K562 treated with DMSO at 1 percent for 24 hours (cell line): ENCODE data around the gene GPC5. TPM values are rescaled to one million over a fixed set of nuclear protein-coding genes. Genes with fewer than 3 reads are reported as not detected.

ENCODE experiments used
- total RNA-seq: library from RNA; unstranded; fragments of 300-600 nt; gene quantifications from 2 replicates; pipeline ENCODE4 v1.2.3, GENCODE V29; 2022; ENCODE audit warnings: low read depth; ENCODE audit not compliant: insufficient read depth

GPC5 gene
- 0.19 TPM in 1 of 2 replicates, not detected in the other for total RNA-seq

DNA sequence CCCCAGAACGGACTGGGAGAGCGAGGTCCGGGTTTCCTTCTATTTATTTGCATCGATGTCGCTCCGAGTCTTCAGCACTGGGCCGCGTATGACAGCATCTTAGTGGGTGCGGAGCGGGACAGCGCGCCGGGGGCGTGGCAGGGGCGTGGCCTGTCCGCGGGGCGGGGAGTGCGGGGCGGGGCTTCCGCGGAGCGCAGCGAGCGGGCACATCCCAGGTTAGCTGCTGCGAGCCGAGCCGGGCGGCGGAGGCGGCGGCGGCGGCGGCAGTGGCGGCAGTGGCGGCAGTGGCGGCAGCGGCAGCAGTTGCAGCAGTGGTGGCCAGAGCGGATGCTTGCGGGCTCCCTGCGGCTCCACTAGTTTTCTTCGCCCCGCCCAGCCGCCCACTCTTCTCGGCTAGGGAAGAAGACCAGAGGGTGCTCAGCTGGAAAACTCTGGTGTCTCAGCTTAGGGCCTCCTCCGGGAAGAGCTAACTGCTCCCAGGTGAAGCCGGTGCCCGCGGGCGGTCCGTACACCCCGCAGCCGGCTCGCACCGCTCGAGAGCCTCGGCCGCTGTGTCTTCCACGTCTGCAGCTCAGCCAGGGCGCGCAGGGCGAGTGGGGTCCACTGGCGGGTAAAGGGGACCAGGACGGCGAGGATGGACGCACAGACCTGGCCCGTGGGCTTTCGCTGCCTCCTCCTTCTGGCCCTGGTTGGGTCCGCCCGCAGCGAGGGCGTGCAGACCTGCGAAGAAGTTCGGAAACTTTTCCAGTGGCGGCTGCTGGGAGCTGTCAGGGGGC, at the start of gene GPC5:
TSS of gene GPC5 (plus strand) at position 209 of the 776 bp plus-strand sequence.

Other genes starting within 250 kb of the GPC5 start
- gene MIR17HG, start 50.9 kb upstream of the GPC5 start, total RNA-seq = 0.21 and 1.3 TPM in 2 replicates